Muscle layer of colon (tissue), 2 donors: Measurements from ENCODE around the gene KRTAP5-1.

Experiments
- H3K27ac ChIP-seq: one replicate; pipeline ENCODE4 v1.7.0; 2013; ENCODE audit warnings: low read depth, mild to moderate bottlenecking, low read length, moderate library complexity
- H3K27me3 ChIP-seq, 2 donors: one replicate each; pipeline ENCODE4 v1.7.0; 2013; ENCODE audit warnings: low read length in 2 of 2, mild to moderate bottlenecking in 2 of 2; ENCODE audit not compliant: insufficient read depth in 2 of 2, control insufficient read depth in 1 of 2
- H3K36me3 ChIP-seq: one replicate; pipeline ENCODE4 v1.7.0; 2013; ENCODE audit warnings: mild to moderate bottlenecking, low read length; ENCODE audit not compliant: insufficient read depth
- H3K4me1 ChIP-seq: one replicate; pipeline ENCODE4 v1.7.0; 2013; ENCODE audit warnings: mild to moderate bottlenecking, low read length; ENCODE audit not compliant: insufficient read depth
- H3K4me3 ChIP-seq, 2 donors: one replicate each; pipeline ENCODE4 v1.7.0; 2013; ENCODE audit warnings: low read length in 2 of 2, low read depth in 1 of 2, mild to moderate bottlenecking in 1 of 2, moderate library complexity in 1 of 2
- H3K9ac ChIP-seq: one replicate; pipeline ENCODE4 v1.7.0; 2013; ENCODE audit warnings: low read length
- H3K9me3 ChIP-seq: one replicate; pipeline ENCODE4 v1.7.0; 2013; ENCODE audit warnings: mild to moderate bottlenecking, low read length
- donor health status: abdominal sarcoma.
- donor health status: Adenocarcinoma of cecum.

Gene KRTAP5-1

DNA sequence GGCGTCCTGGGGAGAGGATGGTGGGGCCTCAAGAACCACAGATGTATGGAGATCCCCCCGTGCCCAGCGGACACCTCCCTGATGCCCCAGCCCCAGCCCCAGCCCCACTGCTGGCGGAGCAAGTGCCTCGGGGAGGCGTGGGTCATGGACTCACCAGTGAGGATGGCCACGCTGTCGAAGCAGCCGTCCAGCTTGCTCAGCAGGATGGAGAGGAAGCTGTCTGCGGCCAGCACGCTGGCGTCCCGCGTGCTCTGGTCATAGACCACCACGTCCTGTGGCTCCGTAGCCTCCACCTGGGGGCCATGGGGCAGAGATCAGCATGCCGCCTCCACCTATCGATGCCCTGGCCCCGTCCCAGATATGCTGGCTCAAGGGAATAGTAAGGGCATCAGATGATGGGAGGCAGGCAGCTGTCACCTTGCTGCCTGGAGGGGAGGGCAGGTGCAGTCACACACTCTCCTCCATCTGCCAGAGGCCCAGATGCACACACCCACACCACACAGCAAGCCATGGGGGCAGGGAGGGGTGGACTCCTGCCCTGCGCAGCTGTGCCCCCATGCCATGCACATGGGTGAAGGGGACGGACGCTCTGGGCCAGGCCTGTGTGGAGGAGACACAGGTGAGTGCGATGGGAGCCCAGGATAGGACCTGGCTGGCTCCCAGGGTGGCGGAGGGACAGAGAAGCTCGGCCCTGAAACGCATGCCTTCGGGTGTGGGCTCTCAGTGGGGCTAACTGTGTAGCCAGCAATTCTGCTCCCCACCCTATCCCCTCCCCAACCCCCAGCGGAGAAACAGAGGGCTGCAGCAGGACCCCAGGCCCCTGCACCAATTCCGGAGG lies 21.2 kb downstream of the KRTAP5-1 start:
- Histone ChIP-seq H3K9me3 (no peaks in the 10 kb centered on the region), H3K36me3 (peaks cover 11% of the 10 kb centered on the region), H3K27ac (peak overlapping the region; percentile 74), H3K9ac (no peak overlapping the region), H3K4me1 (peaks cover 34% of the 10 kb centered on the region), H3K4me3 (no peak overlapping the region), H3K27me3 (no peaks in the 10 kb centered on the region)

DNA sequence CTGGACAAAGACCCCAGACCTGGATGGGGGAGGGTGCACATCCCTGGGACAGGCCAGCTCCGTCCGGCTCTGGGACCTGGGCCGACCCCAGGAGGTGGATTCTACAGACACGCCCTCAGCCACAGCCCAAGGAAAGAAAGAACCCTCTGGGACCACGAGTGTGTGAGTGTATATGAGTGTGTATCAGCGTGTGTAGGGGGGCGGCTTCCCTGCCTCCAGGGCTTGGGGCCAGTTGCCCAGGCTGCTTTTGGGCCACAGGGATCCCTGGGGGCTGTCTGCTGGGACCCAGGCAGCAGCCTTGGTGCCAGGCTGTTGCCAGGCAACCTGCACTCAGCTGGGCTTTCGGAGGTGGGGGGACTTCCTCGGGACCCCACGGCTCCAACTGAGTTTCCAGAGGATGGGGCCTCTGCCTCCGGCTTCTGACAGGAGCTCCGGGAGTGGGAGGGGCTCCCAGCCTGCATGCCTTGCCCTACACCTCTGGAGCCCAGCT lies 21.9 kb downstream of the KRTAP5-1 start:
- H3K36me3 ChIP-seq, result peaks cover 11% of the 10 kb centered on the region
- no peak overlapping the region for H3K9ac ChIP-seq
- H3K9me3 ChIP-seq, result no peaks in the 10 kb centered on the region
- no peaks in the 10 kb centered on the region for H3K27me3 ChIP-seq
- H3K27ac ChIP-seq, result no peak overlapping the region
- no peak overlapping the region for H3K4me3 ChIP-seq
- peaks cover 39% of the 10 kb centered on the region for H3K4me1 ChIP-seq

DNA sequence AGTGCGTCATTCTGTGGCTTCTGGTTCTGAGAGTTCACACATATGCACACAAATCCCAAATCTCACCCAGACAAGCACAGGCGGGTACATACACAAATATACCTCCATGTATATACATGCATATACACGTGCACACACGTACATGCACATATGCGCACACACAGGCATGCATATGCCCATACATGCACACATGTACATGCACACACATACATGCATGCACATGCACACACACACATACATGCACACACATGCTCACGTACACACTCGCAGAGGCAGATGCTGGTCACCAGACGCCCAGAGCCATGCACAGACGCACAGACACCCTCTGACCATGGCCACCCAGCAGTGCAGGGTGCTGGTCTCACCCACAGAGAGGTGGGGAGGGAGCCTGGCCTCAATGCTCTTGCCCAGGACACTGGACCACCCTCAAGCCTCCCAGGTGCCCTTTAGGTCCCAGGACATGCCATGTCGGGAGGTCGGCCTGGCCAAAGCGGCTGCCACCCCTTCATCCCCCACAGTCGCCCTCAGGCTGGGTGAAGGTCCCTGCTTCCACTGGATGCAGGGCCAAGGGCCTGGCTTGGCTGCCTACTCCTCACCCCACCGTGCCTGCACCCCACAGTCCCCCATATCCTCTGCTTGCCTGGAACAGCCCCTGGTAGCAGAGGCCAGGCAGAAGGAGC lies 22.5 kb downstream of the KRTAP5-1 start:
- Histone ChIP-seq H3K9ac (no peak overlapping the region), H3K36me3 (peaks cover 11% of the 10 kb centered on the region), H3K27me3 (no peaks in the 10 kb centered on the region), H3K9me3 (no peaks in the 10 kb centered on the region), H3K4me1 (peaks cover 38% of the 10 kb centered on the region), H3K27ac (no peak overlapping the region), H3K4me3 (no peak overlapping the region)

DNA sequence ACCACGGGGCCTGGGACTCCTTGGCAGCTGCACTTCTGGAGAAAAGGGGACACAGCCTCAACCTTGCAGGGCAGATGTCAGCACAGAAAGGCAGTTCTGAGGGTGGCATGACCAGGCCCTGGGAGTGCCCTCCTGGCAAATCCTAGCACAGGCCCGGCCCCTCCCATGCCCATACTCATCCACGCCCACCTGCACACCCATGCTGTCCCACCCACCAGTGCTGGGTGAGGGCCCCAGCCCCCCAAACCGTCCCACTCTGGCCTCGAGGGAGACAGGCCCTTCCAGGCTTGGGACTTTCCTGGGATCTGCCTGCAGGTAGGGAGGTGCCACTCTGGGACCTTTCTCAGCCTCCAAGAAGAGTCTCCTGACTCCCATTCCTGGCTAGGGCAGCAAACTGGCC lies 23.1 kb downstream of the KRTAP5-1 start:
- H3K27me3 ChIP-seq, result no peaks in the 10 kb centered on the region
- peaks cover 37% of the 10 kb centered on the region for H3K4me1 ChIP-seq
- H3K4me3 ChIP-seq, result no peak overlapping the region
- H3K9ac ChIP-seq, result no peak overlapping the region
- H3K9me3 ChIP-seq, result no peaks in the 10 kb centered on the region
- no peak overlapping the region for H3K27ac ChIP-seq
- peaks cover 11% of the 10 kb centered on the region for H3K36me3 ChIP-seq

DNA sequence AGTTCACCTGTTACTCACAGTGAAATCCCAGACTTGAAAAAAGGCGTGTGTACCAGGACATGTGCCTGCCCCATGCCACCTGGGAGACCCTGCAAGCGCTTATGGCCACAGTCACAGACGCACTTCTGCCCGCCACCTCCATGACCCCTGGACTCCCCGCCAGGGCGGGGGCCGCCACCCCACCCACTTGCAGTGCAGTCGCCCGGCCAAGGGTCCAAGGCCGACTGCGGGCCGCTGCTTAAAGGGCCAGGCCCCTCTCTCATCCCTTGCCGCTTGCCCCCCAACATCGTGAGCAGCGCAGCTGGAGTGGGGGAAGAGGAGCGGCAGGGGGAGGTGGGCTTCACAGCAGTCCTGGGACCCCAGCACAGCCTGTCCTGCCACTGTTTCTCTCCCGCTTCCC lies 23.8 kb downstream of the KRTAP5-1 start:
- Histone ChIP-seq H3K4me1 (peaks cover 37% of the 10 kb centered on the region), H3K9ac (no peak overlapping the region), H3K9me3 (no peaks in the 10 kb centered on the region), H3K36me3 (peaks cover 11% of the 10 kb centered on the region), H3K4me3 (no peak overlapping the region), H3K27me3 (no peaks in the 10 kb centered on the region), H3K27ac (no peak overlapping the region)

DNA sequence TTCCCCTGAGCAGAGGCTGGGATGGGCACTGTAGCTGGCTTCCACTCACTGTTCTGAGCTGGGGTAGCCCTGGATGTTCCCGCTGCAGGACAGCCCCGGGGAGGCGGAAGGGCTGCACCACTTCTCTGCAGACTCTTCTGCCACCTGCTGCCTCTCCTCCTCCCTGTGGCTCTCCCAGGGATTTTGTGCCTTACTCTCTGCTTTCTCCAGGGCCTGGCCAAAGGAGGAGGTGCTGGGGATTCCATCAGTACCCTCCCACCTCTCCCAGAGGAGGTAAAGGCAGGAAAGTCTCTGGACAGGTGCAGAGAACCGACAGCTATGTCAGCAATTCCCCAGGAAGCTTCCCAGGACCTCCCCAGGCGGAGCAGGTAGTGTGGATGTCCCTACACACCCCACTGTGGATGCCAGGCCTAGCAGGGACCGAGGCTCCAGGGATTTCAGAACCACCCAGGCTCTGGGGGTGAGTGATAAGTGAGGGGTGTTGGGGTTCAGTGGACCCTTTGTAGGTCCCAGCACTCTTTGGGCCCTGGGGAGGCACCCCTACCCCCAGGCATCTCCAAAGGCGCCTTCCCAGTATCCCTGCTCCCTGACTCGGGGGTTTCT lies 24.3 kb downstream of the KRTAP5-1 start:
- Histone ChIP-seq H3K27ac (peak overlapping the region; percentile 63), H3K4me1 (peaks cover 37% of the 10 kb centered on the region), H3K36me3 (peaks cover 11% of the 10 kb centered on the region), H3K27me3 (no peaks in the 10 kb centered on the region), H3K9ac (no peak overlapping the region), H3K9me3 (no peaks in the 10 kb centered on the region), H3K4me3 (no peak overlapping the region)

DNA sequence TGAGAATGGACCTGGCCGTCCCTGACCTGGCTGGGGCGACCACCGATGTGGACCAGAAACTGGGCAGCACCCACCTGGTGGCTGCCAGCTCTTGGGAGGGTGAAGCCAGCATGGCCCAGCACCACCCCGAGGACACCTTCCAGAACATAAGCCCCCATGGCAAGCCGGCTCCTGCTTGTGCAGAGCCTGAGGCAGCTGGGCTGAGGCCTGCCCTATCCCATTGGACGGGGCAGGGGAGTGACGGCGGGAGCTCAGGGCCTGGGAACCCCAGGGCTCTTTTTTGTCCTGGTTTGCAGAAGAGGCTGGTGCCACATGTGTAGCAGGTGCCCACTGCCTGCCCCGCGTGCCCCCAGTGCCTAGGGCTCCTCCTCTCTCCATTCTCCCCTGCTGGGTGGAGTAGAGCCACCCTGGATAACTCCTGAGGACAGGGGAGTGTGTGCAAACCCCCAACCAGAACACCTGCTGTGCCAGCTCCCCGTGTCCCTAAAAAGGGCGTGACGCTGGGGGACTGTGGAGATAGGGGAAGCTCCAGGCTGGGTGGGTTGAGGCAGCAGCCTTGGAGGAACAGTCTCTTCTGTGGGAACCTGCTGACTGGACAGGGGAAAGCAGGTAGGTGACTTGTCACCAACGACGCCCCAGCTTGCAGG lies 25.0 kb downstream of the KRTAP5-1 start:
- peaks cover 35% of the 10 kb centered on the region for H3K4me1 ChIP-seq

DNA sequence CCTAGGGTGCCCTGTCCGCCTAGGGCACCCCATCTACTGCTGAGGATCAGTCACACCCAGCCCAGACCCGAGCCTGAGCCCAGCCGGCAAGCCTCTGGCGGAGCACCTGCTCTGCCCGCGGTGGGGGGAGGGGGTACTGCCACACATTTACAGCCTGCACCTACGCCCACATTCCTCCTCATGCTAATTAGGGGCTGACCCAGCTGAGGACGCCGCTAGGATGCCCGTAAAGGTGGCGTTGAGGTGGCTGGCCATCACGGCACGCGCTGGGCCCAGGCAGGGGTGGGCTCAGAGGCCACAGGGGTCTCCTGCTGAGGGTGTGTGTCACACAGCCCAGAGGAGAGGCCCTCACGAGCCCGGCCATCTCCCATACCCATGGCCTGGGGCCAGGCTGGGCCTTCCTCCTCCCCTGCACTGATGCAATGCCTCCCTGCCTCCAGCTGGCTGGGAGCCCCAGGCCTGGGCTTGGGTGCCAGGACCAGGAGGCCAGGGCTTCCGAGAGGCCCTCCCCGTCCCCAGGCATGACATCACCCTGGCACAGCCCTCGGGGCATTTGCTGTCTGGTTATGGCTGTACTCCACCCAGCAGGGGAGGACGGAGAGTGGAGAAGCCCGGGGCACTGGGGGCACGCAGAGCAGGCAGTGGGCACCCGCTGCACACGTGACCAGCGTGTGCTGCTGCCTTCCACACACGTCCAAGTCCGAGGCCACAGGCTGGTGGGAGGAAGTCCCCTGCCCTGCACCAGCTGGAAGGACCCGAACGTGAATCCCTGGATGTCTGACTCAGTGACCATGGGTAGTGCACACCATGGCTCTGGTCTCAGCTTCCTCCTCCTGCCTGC lies 25.8 kb downstream of the KRTAP5-1 start:
- H3K4me3 ChIP-seq, result peak overlapping the region in 1 of 2 donors; percentile 32
- H3K36me3 ChIP-seq, result peaks cover 11% of the 10 kb centered on the region
- no peaks in the 10 kb centered on the region for H3K27me3 ChIP-seq
- H3K9me3 ChIP-seq, result no peaks in the 10 kb centered on the region
- H3K9ac ChIP-seq, result peak overlapping the region; percentile 76
- peaks cover 27% of the 10 kb centered on the region for H3K4me1 ChIP-seq
- peak overlapping the region; percentile 97 for H3K27ac ChIP-seq

More for the DNA sequence above, 25.0 kb downstream of the KRTAP5-1 start:
- Histone ChIP-seq H3K36me3 (peaks cover 11% of the 10 kb centered on the region), H3K9me3 (no peaks in the 10 kb centered on the region), H3K9ac (peak overlapping the region; percentile 27), H3K27me3 (no peaks in the 10 kb centered on the region), H3K4me3 (no peak overlapping the region), H3K27ac (peak overlapping the region; percentile 74)

DNA sequence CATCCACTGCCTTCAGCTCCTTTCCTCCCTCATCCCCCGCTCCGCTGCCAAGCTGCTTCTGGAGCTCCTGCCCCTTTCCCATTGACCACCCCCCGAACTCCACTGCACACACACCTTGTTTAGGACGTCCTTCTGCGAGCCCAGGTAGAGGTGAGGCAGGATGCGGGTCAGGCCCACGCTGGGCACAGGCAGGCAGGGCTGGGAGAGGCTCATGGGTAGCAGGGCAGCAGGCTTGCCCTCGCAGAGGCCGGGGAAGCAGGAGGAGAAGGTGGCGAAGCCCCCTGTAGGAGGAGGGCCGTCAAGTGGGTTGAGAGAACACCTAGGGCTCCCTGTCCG lies 26.3 kb downstream of the KRTAP5-1 start:
- Histone ChIP-seq H3K4me3 (peak overlapping the region in 1 of 2 donors; percentile 32), H3K27me3 (no peaks in the 10 kb centered on the region), H3K4me1 (peaks cover 21% of the 10 kb centered on the region), H3K9me3 (no peaks in the 10 kb centered on the region), H3K9ac (peak overlapping the region; percentile 76), H3K36me3 (peaks cover 11% of the 10 kb centered on the region), H3K27ac (peak overlapping the region; percentile 97)

DNA sequence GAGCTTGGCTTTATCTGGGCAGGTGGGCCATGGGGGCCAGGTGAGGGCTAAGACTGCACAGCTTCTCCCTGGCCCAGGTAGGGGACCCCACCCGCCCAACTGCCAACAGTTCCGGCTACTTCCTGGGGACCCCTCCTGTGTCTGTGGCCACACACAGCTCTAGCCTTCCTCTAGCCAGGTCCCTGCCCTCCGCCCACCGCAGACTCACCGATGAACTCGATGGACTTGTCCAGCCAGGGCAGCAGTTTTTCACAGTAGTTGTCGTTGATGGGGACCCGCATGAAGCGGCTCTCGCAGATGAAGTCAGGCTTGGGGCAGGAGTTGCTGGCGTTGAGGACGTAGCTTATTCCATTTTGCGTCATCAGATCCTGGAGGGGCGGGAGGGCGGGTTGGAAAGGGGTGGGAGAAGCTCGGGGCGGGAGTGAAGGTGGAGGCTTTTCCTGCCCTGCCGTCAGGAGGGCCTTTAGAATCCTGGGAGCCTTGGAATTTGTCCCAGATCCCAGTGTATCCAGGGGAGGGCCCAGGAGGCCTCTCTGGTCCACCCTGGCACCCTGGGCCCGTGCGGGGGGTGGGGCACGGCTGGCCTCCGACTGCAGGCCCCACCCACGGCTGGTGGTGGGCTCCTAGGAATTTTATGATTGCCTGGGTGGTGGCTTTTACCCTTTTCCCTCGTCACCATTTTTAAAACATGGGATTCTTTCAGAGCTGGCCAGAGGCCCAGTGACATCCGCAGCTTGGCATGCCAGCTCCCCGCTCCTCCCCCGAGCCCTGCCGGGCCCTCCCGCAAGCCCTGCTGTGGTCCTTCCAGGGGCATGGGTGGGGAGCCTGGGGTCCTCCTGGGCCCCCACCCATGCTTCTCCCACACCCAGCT lies 26.9 kb downstream of the KRTAP5-1 start:
- Histone ChIP-seq H3K9me3 (no peaks in the 10 kb centered on the region), H3K27me3 (no peaks in the 10 kb centered on the region), H3K9ac (peak overlapping the region; percentile 76), H3K4me1 (peaks cover 20% of the 10 kb centered on the region), H3K4me3 (peak overlapping the region; percentile 16 to 32), H3K27ac (peak overlapping the region; percentile 97), H3K36me3 (peaks cover 9% of the 10 kb centered on the region)
